K562 (cell line): ENCODE results near the gene ZFPM1. TPM values are rescaled to one million over a fixed set of nuclear protein-coding genes. Genes with fewer than 3 reads are reported as not detected.

ENCODE experiments used
- ATAC-seq: fragments of 200-7000 bp; cut with Tn5 transposase; 3 replicates; pipeline ENCODE4 v1.9.1; 2020; ENCODE audit warnings: moderate library complexity
- BruUV-seq: library from RNA; stranded (reverse); fragments of 400-500 nt; replicated peaks from 2 replicates; lab custom pipeline; 2021; lab: Mats Ljungman, UMichigan
- CTCF ChIA-PET: fragments of 300-600 bp; formaldehyde crosslinking; extraction: SDS; loops from one replicate; lab custom pipeline; 2021; ENCODE audit warnings: low intra/inter-chr PET ratio; lab: Yijun Ruan, JAX
- POLR2A ChIA-PET: fragments of 300-600, 350-650 bp; sonication (Branson Sonifier 250); formaldehyde crosslinking; extraction: SDS; loops from one replicate; lab custom pipeline; 2021; ENCODE audit warnings: antibody characterized with exemption, inconsistent platforms; lab: Yijun Ruan, JAX
- DNase-seq, 4 experiments: peaks; one replicate each; pipeline versions ENCODE4 v3.0.0 to v3.0.0-alpha.2; 2011 to 2018; ENCODE audit warnings: low spot score in 3 of 4, mixed read lengths in 3 of 4; ENCODE audit errors: extremely low read depth in 1 of 4
- FAIRE-seq: peaks from 2 replicates; lab custom pipeline; 2011; peaks lifted over from hg19 to GRCh38; lab: Jason Lieb, UNC
- H2AFZ ChIP-seq: 2 replicates; pipeline ENCODE4 v1.6.0; 2011; ENCODE audit warnings: low read depth, low read length, control low read depth, inconsistent platforms
- H3K27ac ChIP-seq: fragments of 200-600 bp; 3 replicates; pipeline ENCODE4 v1.8.0; 2011; ENCODE audit warnings: low read depth, mild to moderate bottlenecking, control low read depth, inconsistent platforms, low read length, moderate library complexity, mixed read lengths; ENCODE audit errors: extremely low read depth
- H3K27me3 ChIP-seq, 2 experiments: fragments of 300-600 bp in 1 of 2; 2 replicates in 1 of 2; 3 replicates in 1 of 2; pipeline versions ENCODE4 v1.6.0 to v1.8.0; 2011; ENCODE audit warnings: inconsistent platforms in 2 of 2, low read length in 2 of 2, mild to moderate bottlenecking in 1 of 2, mixed read lengths in 1 of 2, moderate library complexity in 1 of 2; ENCODE audit not compliant: control insufficient read depth in 2 of 2, insufficient read depth in 2 of 2
- H3K36me3 ChIP-seq: fragments of 300-600 bp; 3 replicates; pipeline ENCODE4 v1.8.0; 2011; ENCODE audit warnings: mild to moderate bottlenecking, low read length, inconsistent platforms; ENCODE audit not compliant: control insufficient read depth, insufficient read depth
- H3K4me1 ChIP-seq, 2 experiments: fragments of 200-600 bp in 1 of 2; replicated peaks in 1 of 2; 2 replicates in 1 of 2; 3 replicates in 1 of 2; pipeline versions ENCODE4 v1.5.1 to v1.8.0; 2011; ENCODE audit warnings: inconsistent platforms in 2 of 2, low read length in 2 of 2, mild to moderate bottlenecking in 1 of 2, mixed read lengths in 1 of 2, moderate library complexity in 1 of 2; ENCODE audit not compliant: control insufficient read depth in 2 of 2, insufficient read depth in 2 of 2
- H3K4me2 ChIP-seq: 2 replicates; pipeline ENCODE4 v1.6.1; 2011; ENCODE audit warnings: low read length, control low read depth, inconsistent platforms, mixed read lengths; ENCODE audit not compliant: insufficient read depth
- H3K4me3 ChIP-seq: fragments of 200-600 bp; sonication (generic), shearing (Covaris generic); 2 replicates; pipeline ENCODE4 v1.5.1; 2016; ENCODE audit warnings: control low read depth, inconsistent platforms
- H3K79me2 ChIP-seq: fragments of 200-600 bp; 3 replicates; pipeline ENCODE4 v1.8.0; 2011; ENCODE audit warnings: low read length, inconsistent platforms; ENCODE audit not compliant: control insufficient read depth, insufficient read depth
- H3K9ac ChIP-seq, 2 experiments: 2 replicates each; pipeline versions ENCODE4 v1.6.0 to v1.6.1; 2011; ENCODE audit warnings: low read depth in 2 of 2, low read length in 2 of 2, control low read depth in 1 of 2, inconsistent platforms in 1 of 2, mild to moderate bottlenecking in 1 of 2, mixed read lengths in 1 of 2; ENCODE audit not compliant: insufficient read depth in 1 of 2
- H3K9me1 ChIP-seq: one replicate; pipeline ENCODE4 v1.6.0; 2011; ENCODE audit warnings: inconsistent platforms, mild to moderate bottlenecking, low read length, moderate library complexity; ENCODE audit not compliant: control insufficient read depth, insufficient read depth
- H3K9me3 ChIP-seq: replicated peaks from 2 replicates; pipeline ENCODE4 v1.5.1; 2011; ENCODE audit warnings: low read depth, low read length, inconsistent platforms; ENCODE audit not compliant: control insufficient read depth, insufficient read depth
- H4K20me1 ChIP-seq: replicated peaks from 2 replicates; pipeline ENCODE4 v1.6.1; 2011; ENCODE audit warnings: low read length, inconsistent platforms, mixed read lengths; ENCODE audit not compliant: control insufficient read depth, insufficient read depth
- ASH1L ChIP-seq: fragments of 450-650 bp; IDR thresholded peaks from 2 replicates; pipeline ENCODE4 v1.6.1; 2018; ENCODE audit warnings: borderline replicate concordance, mild to moderate bottlenecking, low read depth; ENCODE audit not compliant: partially characterized antibody
- FOXK1 ChIP-seq: sonication (generic); formaldehyde crosslinking; IDR thresholded peaks from 2 replicates; pipeline ENCODE4 v1.8.0; 2022; ENCODE audit warnings: missing genetic modification reagents, mild to moderate bottlenecking, borderline replicate concordance
- NR3C1 ChIP-seq: sonication (generic); formaldehyde crosslinking; IDR thresholded peaks from 2 replicates; pipeline ENCODE4 v1.8.1; 2022; ENCODE audit warnings: missing genetic modification reagents
- SETDB1 ChIP-seq: IDR thresholded peaks from one replicate; pipeline ENCODE4 v1.6.1; 2012; ENCODE audit warnings: low read length, control low read depth, inconsistent platforms
- STAG1 ChIP-seq: sonication (generic); formaldehyde crosslinking; IDR thresholded peaks from 2 replicates; pipeline ENCODE4 v1.5.0; 2020; ENCODE audit warnings: missing genetic modification reagents, borderline replicate concordance
- VEZF1 ChIP-seq: fragments of 200-800 bp; sonication (Bioruptor generic); IDR thresholded peaks from 2 replicates; pipeline ENCODE4 v1.6.1; 2017; ENCODE audit warnings: missing genetic modification characterization, missing compliant biosample characterization
- ZBTB7A ChIP-seq: IDR thresholded peaks from 2 replicates; pipeline ENCODE4 v1.6.1; 2011; ENCODE audit warnings: low read depth, mild to moderate bottlenecking, low read length, moderate library complexity, borderline replicate concordance; ENCODE audit not compliant: control insufficient read depth
- ZNF24 ChIP-seq: fragments of 450-650 bp; IDR thresholded peaks from 2 replicates; pipeline ENCODE4 v1.6.1; 2016
- ZSCAN29 ChIP-seq: fragments of 450-650 bp; IDR thresholded peaks from 2 replicates; pipeline ENCODE4 v1.6.1; 2017
- WGBS: fragments of 100-300 bp; shearing (Covaris generic); methylation state at CpG from one replicate; pipeline ENCODE4 v1.1.6; 2016; ENCODE audit warnings: low coverage, mixed read lengths; ENCODE audit not compliant: insufficient coverage; ENCODE audit errors: missing lambda C conversion rate; 5-methylcytosine and 5-hydroxymethylcytosine counted together
- in situ Hi-C: fragments of 300-500 bp; cut with MboI; formaldehyde crosslinking; loops from 4 replicates; pipeline ENCODE4 v1.15.0; 2018; ENCODE audit warnings: inconsistent platforms, mixed read lengths
- intact Hi-C: fragments of 100-400 bp; cut with micrococcal nuclease; formaldehyde crosslinking; loops from 2 replicates; pipeline ENCODE4 v1.14.2; 2022
- polyA plus RNA-seq, 8 experiments: library from polyadenylated mRNA; depleted of rRNA in 4 of 8; stranded (reverse) in 5 of 8; unstranded in 3 of 8; fragments of >200 nt; fragmentation: Nextera tagmentation in 2 of 8; fragmentation: Illumina TruSeq in 1 of 8; extraction: Ambion mirVana in 2 of 8; extraction: Trizol in 1 of 8; gene quantifications; 2 replicates each; pipeline versions ENCODE4 v1.2.1 to v1.2.3, GENCODE V29; 2011 to 2014; ENCODE audit warnings: inconsistent platforms in 1 of 8, missing spikeins in 1 of 8
- total RNA-seq, 7 experiments: library from RNA; depleted of rRNA in 6 of 7; stranded (reverse); fragments of >200 nt in 6 of 7; fragmentation: Illumina TruSeq in 2 of 7; extraction: Trizol in 2 of 7; gene quantifications; 2 replicates each; pipeline versions ENCODE4 v1.2.1 to v1.2.3, GENCODE V29; 2011 to 2021; ENCODE audit warnings: low replicate concordance in 1 of 7
- TF ChIP-seq, protein P1 (sequence below): sonication (generic); formaldehyde crosslinking; IDR thresholded peaks from 2 replicates; pipeline ENCODE4 v1.8.0; 2022; ENCODE audit warnings: missing genetic modification reagents, mild to moderate bottlenecking, moderate library complexity, borderline replicate concordance
- TF ChIP-seq, protein P2 (sequence below): fragments of 250-450 bp; sonication (Bioruptor Pico); IDR thresholded peaks from 2 replicates; pipeline ENCODE4 v1.8.0; 2021; ENCODE audit warnings: mild to moderate bottlenecking, moderate library complexity
- TF ChIP-seq, protein P3 (sequence below), 3 experiments: fragments of 200-800 bp in 1 of 3; sonication (Bioruptor generic) in 1 of 3; sonication (generic) in 1 of 3; formaldehyde crosslinking in 1 of 3; IDR thresholded peaks; 2 replicates each; pipeline versions ENCODE4 v1.6.1 to v1.8.0; 2016 to 2022; ENCODE audit warnings: mild to moderate bottlenecking in 2 of 3, missing compliant biosample characterization in 2 of 3, missing genetic modification characterization in 2 of 3, missing genetic modification reagents in 1 of 3

The ZFPM1 gene
- total and polyA plus RNA-seq, 9 of the 15 experiments (the other 6 are each of a cell fraction or from before 2014, with no cell fraction given), result 0.03 to 35.9 (median 1.4) TPM

- no peak overlapping the region for H3K4me3 ChIP-seq
- peak; percentile 88 for FAIRE-seq
- peak overlapping the region; percentile 49; the same call in 1 of the 2 replicates for H3K4me2 ChIP-seq
- WGBS, result 17% methylated on average over 22 of the region's 24 CpGs
- CTCF ChIA-PET, result interaction anchor here (0.7 to 2.8 kb wide), 5 partner anchors 34 to 223 kb away, joined by 3 to 28 read pairs (median 3); partner anchors contain the start of gene PIEZO1
- H4K20me1 ChIP-seq, result peaks cover 3% of the 10 kb centered on the region; the same call in 1 of the 2 replicates
- BruUV-seq, result no TSS peak
- H2AFZ ChIP-seq, result peak overlapping the region; percentile 62; the same call in 1 of the 2 replicates
- in situ Hi-C loops (no loop called here), intact Hi-C loops (loop anchor here (2.0 to 5.0 kb wide), 2 partner anchors 34 to 117 kb away; no protein-coding TSS in a partner anchor)
- no peaks in the 10 kb centered on the region for H3K79me2 ChIP-seq
- POLR2A ChIA-PET, result interaction anchor here (1.3 to 2.1 kb wide), 2 partner anchors 9 to 26 kb away, joined by 5 to 12 read pairs; partner anchors contain the start of gene ZC3H18
- DNase-seq, result peak; percentile 74 to 85 (median 78)
- H3K9me3 ChIP-seq, result 0 out of 2 replicates have a peak, but pooled peaks cover 2% of the 10 kb centered on the region
- no peak overlapping the region for H3K27ac ChIP-seq
- peak; percentile 73 for ATAC-seq
- H3K27me3 ChIP-seq, result peaks cover 6 to 17% of the 10 kb centered on the region in 2 experiments; a peak in 2 of 5 replicates
- peaks cover 15 to 37% of the 10 kb centered on the region in 2 experiments; a peak in 4 of 5 replicates for H3K4me1 ChIP-seq
- H3K9ac ChIP-seq, result peak overlapping the region in 1 of 2 experiments; percentile 11; a peak in 1 of 4 replicates
- no peaks in the 10 kb centered on the region for H3K36me3 ChIP-seq
- H3K9me1 ChIP-seq, result peaks cover 4% of the 10 kb centered on the region
- peak; percentile 96 for TF ChIP-seq VEZF1
- TF ChIP-seq ZSCAN29, result no peak
- TF ChIP-seq, protein P1, sequence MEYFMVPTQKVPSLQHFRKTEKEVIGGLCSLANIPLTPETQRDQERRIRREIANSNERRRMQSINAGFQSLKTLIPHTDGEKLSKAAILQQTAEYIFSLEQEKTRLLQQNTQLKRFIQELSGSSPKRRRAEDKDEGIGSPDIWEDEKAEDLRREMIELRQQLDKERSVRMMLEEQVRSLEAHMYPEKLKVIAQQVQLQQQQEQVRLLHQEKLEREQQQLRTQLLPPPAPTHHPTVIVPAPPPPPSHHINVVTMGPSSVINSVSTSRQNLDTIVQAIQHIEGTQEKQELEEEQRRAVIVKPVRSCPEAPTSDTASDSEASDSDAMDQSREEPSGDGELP (CRISPR knock-in tag), result peak; percentile 47; the same call in 1 of the 2 replicates
- peak; percentile 84 for TF ChIP-seq ZBTB7A
- TF ChIP-seq NR3C1 (CRISPR knock-in tag), result no peak
- TF ChIP-seq ASH1L, result no peak
- peak; percentile 95 for TF ChIP-seq ZNF24
- peak; percentile 74; the same call in 1 of the 2 replicates for TF ChIP-seq STAG1 (CRISPR knock-in tag)
- TF ChIP-seq, protein P2, sequence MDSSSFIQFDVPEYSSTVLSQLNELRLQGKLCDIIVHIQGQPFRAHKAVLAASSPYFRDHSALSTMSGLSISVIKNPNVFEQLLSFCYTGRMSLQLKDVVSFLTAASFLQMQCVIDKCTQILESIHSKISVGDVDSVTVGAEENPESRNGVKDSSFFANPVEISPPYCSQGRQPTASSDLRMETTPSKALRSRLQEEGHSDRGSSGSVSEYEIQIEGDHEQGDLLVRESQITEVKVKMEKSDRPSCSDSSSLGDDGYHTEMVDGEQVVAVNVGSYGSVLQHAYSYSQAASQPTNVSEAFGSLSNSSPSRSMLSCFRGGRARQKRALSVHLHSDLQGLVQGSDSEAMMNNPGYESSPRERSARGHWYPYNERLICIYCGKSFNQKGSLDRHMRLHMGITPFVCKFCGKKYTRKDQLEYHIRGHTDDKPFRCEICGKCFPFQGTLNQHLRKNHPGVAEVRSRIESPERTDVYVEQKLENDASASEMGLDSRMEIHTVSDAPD (CRISPR knock-in tag), result no peak
- no peak for TF ChIP-seq FOXK1
- TF ChIP-seq, protein P3, sequence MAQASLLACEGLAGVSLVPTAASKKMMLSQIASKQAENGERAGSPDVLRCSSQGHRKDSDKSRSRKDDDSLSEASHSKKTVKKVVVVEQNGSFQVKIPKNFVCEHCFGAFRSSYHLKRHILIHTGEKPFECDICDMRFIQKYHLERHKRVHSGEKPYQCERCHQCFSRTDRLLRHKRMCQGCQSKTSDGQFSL (CRISPR knock-in tag; IDR thresholded peaks at IDR 0.05), result peak; percentile 98
- TF ChIP-seq, protein P3 (tag; IDR thresholded peaks at IDR 0.05), result peak in 1 of 2 experiments; percentile 98; a peak in 2 of 4 replicates
- TF ChIP-seq SETDB1, result no peak
Measured at GRCh38 chr16:88561485-88562359, 108.6 kb downstream of the ZFPM1 start.
